Activated T-cell treated with anti-CD3 and anti-CD28 coated beads, Interleukin-2, amount 50 U/mL, for 24 hours (primary cell): ENCODE results near the gene ADCY9.
A peak's percentile ranks its signal among the peaks of the same experiment; 100 is the strongest.

Source experiments
- DNase-seq: peaks from one replicate; pipeline ENCODE4 v3.0.0-alpha.2; 2020
- H3K27ac Mint-ChIP-seq: 2 replicates; pipeline ENCODE4 v1.8.0; 2020; ENCODE audit warnings: mild to moderate bottlenecking, mixed read lengths
- H3K27me3 Mint-ChIP-seq: 2 replicates; pipeline ENCODE4 v1.8.0; 2020; ENCODE audit warnings: mixed read lengths
- H3K36me3 Mint-ChIP-seq: 2 replicates; pipeline ENCODE4 v1.8.0; 2020; ENCODE audit warnings: low read depth, mixed read lengths
- H3K4me1 Mint-ChIP-seq: 2 replicates; pipeline ENCODE4 v1.8.0; 2020; ENCODE audit warnings: low read depth, mixed read lengths
- H3K4me3 Mint-ChIP-seq: 2 replicates; pipeline ENCODE4 v1.8.0; 2020; ENCODE audit warnings: mild to moderate bottlenecking, moderate library complexity, mixed read lengths
- H3K9me3 Mint-ChIP-seq: 2 replicates; pipeline ENCODE4 v1.8.0; 2020; ENCODE audit warnings: mixed read lengths

Gene ADCY9

GRCh38 chr16:4111748-4112696, 4.2 kb downstream of the ADCY9 start:
- Mint-ChIP-seq H3K4me1 (peaks cover 54% of the 10 kb centered on the region), H3K4me3 (peak overlapping the region; percentile 74), H3K9me3 (no peaks in the 10 kb centered on the region), H3K27ac (no peak overlapping the region), H3K27me3 (no peaks in the 10 kb centered on the region), H3K36me3 (peaks cover 16% of the 10 kb centered on the region)
- DNase-seq: no peak

GRCh38 chr16:4110680-4111079, 5.6 kb downstream of the ADCY9 start:
- Mint-ChIP-seq H3K9me3 (no peaks in the 10 kb centered on the region), H3K36me3 (peaks cover 21% of the 10 kb centered on the region), H3K4me1 (peaks cover 50% of the 10 kb centered on the region), H3K4me3 (no peak overlapping the region), H3K27ac (no peak overlapping the region), H3K27me3 (no peaks in the 10 kb centered on the region)
- peak; percentile 35 for DNase-seq

GRCh38 chr16:4110065-4110464, 6.2 kb downstream of the ADCY9 start:
- H3K27me3 Mint-ChIP-seq: no peaks in the 10 kb centered on the region
- no peak overlapping the region for H3K27ac Mint-ChIP-seq
- peaks cover 47% of the 10 kb centered on the region for H3K4me1 Mint-ChIP-seq

GRCh38 chr16:4109250-4109736, 6.9 kb downstream of the ADCY9 start:
- Mint-ChIP-seq H3K36me3 (peaks cover 25% of the 10 kb centered on the region), H3K27ac (no peak overlapping the region), H3K4me3 (no peak overlapping the region), H3K4me1 (peaks cover 45% of the 10 kb centered on the region), H3K9me3 (no peaks in the 10 kb centered on the region), H3K27me3 (no peaks in the 10 kb centered on the region)
- no peak for DNase-seq

More at GRCh38 chr16:4110065-4110464, 6.2 kb downstream of the ADCY9 start:
- Mint-ChIP-seq H3K9me3 (no peaks in the 10 kb centered on the region), H3K4me3 (no peak overlapping the region), H3K36me3 (peaks cover 24% of the 10 kb centered on the region)
- no peak for DNase-seq

GRCh38 chr16:4106516-4106915, 9.7 kb downstream of the ADCY9 start:
- H3K36me3 Mint-ChIP-seq: peaks cover 29% of the 10 kb centered on the region
- no peak for DNase-seq
- H3K27ac Mint-ChIP-seq: no peak overlapping the region
- no peaks in the 10 kb centered on the region for H3K9me3 Mint-ChIP-seq
- no peaks in the 10 kb centered on the region for H3K27me3 Mint-ChIP-seq
- no peak overlapping the region for H3K4me3 Mint-ChIP-seq
- H3K4me1 Mint-ChIP-seq: peaks cover 25% of the 10 kb centered on the region

GRCh38 chr16:4105848-4106247, 10.4 kb downstream of the ADCY9 start:
- Mint-ChIP-seq H3K4me3 (no peak overlapping the region), H3K27me3 (no peaks in the 10 kb centered on the region), H3K9me3 (no peaks in the 10 kb centered on the region), H3K36me3 (peaks cover 29% of the 10 kb centered on the region), H3K27ac (no peak overlapping the region), H3K4me1 (peaks cover 19% of the 10 kb centered on the region)
- DNase-seq: no peak

- no peak for DNase-seq
- no peak overlapping the region for H3K27ac Mint-ChIP-seq
- H3K9me3 Mint-ChIP-seq: no peaks in the 10 kb centered on the region
- H3K4me1 Mint-ChIP-seq: peaks cover 10% of the 10 kb centered on the region
- peaks cover 24% of the 10 kb centered on the region for H3K36me3 Mint-ChIP-seq
- H3K27me3 Mint-ChIP-seq: no peaks in the 10 kb centered on the region
- no peak overlapping the region for H3K4me3 Mint-ChIP-seq
Measured at GRCh38 chr16:4103745-4104144, 12.5 kb downstream of the ADCY9 start.

GRCh38 chr16:4101421-4102219, 14.6 kb downstream of the ADCY9 start:
- Mint-ChIP-seq H3K9me3 (no peaks in the 10 kb centered on the region), H3K27me3 (no peaks in the 10 kb centered on the region), H3K4me3 (no peak overlapping the region), H3K36me3 (peaks cover 20% of the 10 kb centered on the region), H3K27ac (no peak overlapping the region), H3K4me1 (peaks cover 14% of the 10 kb centered on the region)
- no peak for DNase-seq

GRCh38 chr16:4098501-4098900, 17.7 kb downstream of the ADCY9 start:
- no peak overlapping the region for H3K27ac Mint-ChIP-seq
- H3K4me1 Mint-ChIP-seq: peaks cover 5% of the 10 kb centered on the region
- no peak overlapping the region for H3K4me3 Mint-ChIP-seq
- no peak for DNase-seq
- H3K9me3 Mint-ChIP-seq: no peaks in the 10 kb centered on the region
- peaks cover 4% of the 10 kb centered on the region for H3K36me3 Mint-ChIP-seq
- H3K27me3 Mint-ChIP-seq: no peaks in the 10 kb centered on the region

- peaks cover 5% of the 10 kb centered on the region for H3K4me1 Mint-ChIP-seq
- DNase-seq: no peak
- no peaks in the 10 kb centered on the region for H3K27me3 Mint-ChIP-seq
- H3K36me3 Mint-ChIP-seq: peaks cover 4% of the 10 kb centered on the region
- H3K9me3 Mint-ChIP-seq: no peaks in the 10 kb centered on the region
- no peak overlapping the region for H3K27ac Mint-ChIP-seq
- no peak overlapping the region for H3K4me3 Mint-ChIP-seq
Measured at GRCh38 chr16:4097826-4098240, 18.4 kb downstream of the ADCY9 start.

GRCh38 chr16:4096509-4096908, 19.7 kb downstream of the ADCY9 start:
- H3K36me3 Mint-ChIP-seq: no peaks in the 10 kb centered on the region
- peaks cover 4% of the 10 kb centered on the region for H3K4me1 Mint-ChIP-seq
- no peak for DNase-seq
- H3K27me3 Mint-ChIP-seq: no peaks in the 10 kb centered on the region
- H3K9me3 Mint-ChIP-seq: no peaks in the 10 kb centered on the region
- no peak overlapping the region for H3K27ac Mint-ChIP-seq
- H3K4me3 Mint-ChIP-seq: no peak overlapping the region

GRCh38 chr16:4094127-4094773, 22.0 kb downstream of the ADCY9 start:
- Mint-ChIP-seq H3K27ac (no peak overlapping the region), H3K4me3 (no peak overlapping the region), H3K9me3 (no peaks in the 10 kb centered on the region), H3K36me3 (no peaks in the 10 kb centered on the region), H3K27me3 (peaks cover 4% of the 10 kb centered on the region), H3K4me1 (peaks cover 9% of the 10 kb centered on the region)
- DNase-seq: no peak

GRCh38 chr16:4093495-4094126, 22.6 kb downstream of the ADCY9 start:
- H3K4me3 Mint-ChIP-seq: no peak overlapping the region
- H3K36me3 Mint-ChIP-seq: no peaks in the 10 kb centered on the region
- no peaks in the 10 kb centered on the region for H3K9me3 Mint-ChIP-seq
- no peak overlapping the region for H3K27ac Mint-ChIP-seq
- H3K27me3 Mint-ChIP-seq: peaks cover 4% of the 10 kb centered on the region
- peaks cover 9% of the 10 kb centered on the region for H3K4me1 Mint-ChIP-seq
- DNase-seq: no peak
